HCT116 (cell line): Measurements from ENCODE around the gene RAET1G. TPM values are rescaled to one million over a fixed set of nuclear protein-coding genes. Genes with fewer than 3 reads are reported as not detected.

Experiments
- ATAC-seq: fragments of 200-7000 bp; cut with Tn5 transposase; 2 replicates; pipeline ENCODE4 v1.9.1; 2020; ENCODE audit warnings: mild to moderate bottlenecking, moderate library complexity
- BruUV-seq: library from RNA; stranded (reverse); fragments of 400-500 nt; replicated peaks from 2 replicates; lab custom pipeline; 2021; lab: Mats Ljungman, UMichigan
- CTCF ChIA-PET: fragments of 300-600 bp; sonication (Branson Sonifier 250); formaldehyde crosslinking; loops from one replicate; lab custom pipeline; 2021; ENCODE audit warnings: antibody characterized with exemption; lab: Charles Lee
- POLR2A ChIA-PET: fragments of 300-600, 350-600 bp; sonication (Branson Sonifier 250); formaldehyde crosslinking; loops from one replicate; lab custom pipeline; 2021; ENCODE audit warnings: antibody characterized with exemption; lab: Charles Lee
- RAD21 ChIA-PET, 2 experiments: fragments of 300-600 bp; sonication (Branson Sonifier 250); formaldehyde crosslinking; loops; one replicate each; lab custom pipeline; 2023; ENCODE audit warnings: low total read pairs in 2 of 2; ENCODE audit not compliant: uncharacterized antibody in 2 of 2, unreplicated experiment in 2 of 2, low non-redundant PET in 1 of 2; lab: Charles Lee
- DNase-seq: peaks from one replicate; pipeline ENCODE4 v3.0.0-alpha.2; 2010; ENCODE audit warnings: low read depth, low spot score
- H2AFZ ChIP-seq: fragments of 200-600 bp; shearing (Covaris generic), sonication (generic); 2 replicates; pipeline ENCODE4 v1.6.1; 2017; ENCODE audit warnings: low read depth, mixed run types, mixed read lengths, antibody characterized with exemption, low read length; ENCODE audit not compliant: poor library complexity, severe bottlenecking
- H3K27ac ChIP-seq: 2 replicates; pipeline ENCODE4 v1.5.1; 2012; ENCODE audit warnings: low read depth, low read length
- H3K27me3 ChIP-seq: fragments of 200-600 bp; sonication (generic); 2 replicates; pipeline ENCODE4 v1.6.1; 2016; ENCODE audit warnings: mixed run types, low read length, mixed read lengths; ENCODE audit not compliant: insufficient read depth
- H3K36me3 ChIP-seq, 2 experiments: fragments of 200-500 bp in 1 of 2; fragments of 200-600 bp in 1 of 2; sonication (Bioruptor generic) in 1 of 2; sonication (generic) in 1 of 2; 2 replicates each; pipeline versions ENCODE4 v1.5.1 to v1.6.1; 2014 to 2016; ENCODE audit warnings: low read length in 2 of 2, inconsistent platforms in 1 of 2, mixed read lengths in 1 of 2, mixed run types in 1 of 2; ENCODE audit not compliant: insufficient read depth in 2 of 2, control insufficient read depth in 1 of 2
- H3K4me1 ChIP-seq, 2 experiments: fragments of 200-600 bp in 1 of 2; sonication (generic) in 1 of 2; 2 replicates each; pipeline versions ENCODE4 v1.5.1 to v1.6.1; 2012 to 2017; ENCODE audit warnings: low read length in 2 of 2, inconsistent platforms in 1 of 2, mild to moderate bottlenecking in 1 of 2, mixed read lengths in 1 of 2, mixed run types in 1 of 2, moderate library complexity in 1 of 2; ENCODE audit not compliant: insufficient read depth in 2 of 2, control insufficient read depth in 1 of 2
- H3K4me2 ChIP-seq: fragments of 200-600 bp; sonication (generic); 2 replicates; pipeline ENCODE4 v1.6.1; 2017; ENCODE audit warnings: mixed run types, low read length, mixed read lengths
- H3K4me3 ChIP-seq, 2 experiments: fragments of 200-600 bp in 1 of 2; sonication (generic) in 1 of 2; replicated peaks in 1 of 2; 2 replicates each; pipeline ENCODE4 v1.5.1; 2011 to 2016; ENCODE audit warnings: low read length in 2 of 2, control low read depth in 1 of 2, low read depth in 1 of 2, mild to moderate bottlenecking in 1 of 2, mixed read lengths in 1 of 2, mixed run types in 1 of 2
- H3K79me2 ChIP-seq: fragments of 200-600 bp; sonication (generic); 2 replicates; pipeline ENCODE4 v1.6.1; 2017; ENCODE audit warnings: mild to moderate bottlenecking, mixed run types, low read length, moderate library complexity, mixed read lengths; ENCODE audit not compliant: insufficient read depth
- H3K9ac ChIP-seq: fragments of 200-600 bp; sonication (generic); 2 replicates; pipeline ENCODE4 v1.6.1; 2016; ENCODE audit warnings: low read length, mixed read lengths
- H3K9me2 ChIP-seq: fragments of 200-600 bp; sonication (generic), shearing (Covaris generic); 2 replicates; pipeline ENCODE4 v1.6.1; 2017; ENCODE audit warnings: mixed run types, mild to moderate bottlenecking, moderate library complexity; ENCODE audit not compliant: insufficient read depth
- H3K9me3 ChIP-seq, 2 experiments: fragments of 200-500 bp in 1 of 2; fragments of 200-600 bp in 1 of 2; sonication (Bioruptor generic) in 1 of 2; sonication (generic) in 1 of 2; 2 replicates each; pipeline ENCODE4 v1.6.1; 2014 to 2017; ENCODE audit warnings: low read length in 2 of 2, mixed read lengths in 2 of 2, inconsistent platforms in 1 of 2, low read depth in 1 of 2, mild to moderate bottlenecking in 1 of 2, mixed run types in 1 of 2, moderate library complexity in 1 of 2; ENCODE audit not compliant: control insufficient read depth in 1 of 2, insufficient read depth in 1 of 2
- H4K20me1 ChIP-seq: fragments of 200-600 bp; sonication (generic), shearing (Covaris generic); 2 replicates; pipeline ENCODE4 v1.6.1; 2017; ENCODE audit warnings: mixed run types, mild to moderate bottlenecking, moderate library complexity; ENCODE audit not compliant: insufficient read depth
- CBX3 ChIP-seq: IDR thresholded peaks from 2 replicates; pipeline ENCODE4 v1.6.1; 2012; ENCODE audit warnings: low read depth
- EGR1 ChIP-seq: IDR thresholded peaks from 2 replicates; pipeline ENCODE4 v1.6.1; 2012; ENCODE audit warnings: low read depth
- ELF1 ChIP-seq: IDR thresholded peaks from 2 replicates; pipeline ENCODE4 v1.6.1; 2012; ENCODE audit warnings: low read depth, borderline replicate concordance
- EZH2 ChIP-seq: fragments of 200-600 bp; sonication (generic); IDR thresholded peaks from 2 replicates; pipeline ENCODE4 v1.6.1; 2017; ENCODE audit warnings: antibody characterized with exemption, mixed run types
- EZH2phosphoT487 ChIP-seq: fragments of 200-600 bp; IDR thresholded peaks from 2 replicates; pipeline ENCODE4 v1.6.1; 2018; ENCODE audit warnings: antibody characterized with exemption, borderline replicate concordance
- JUND ChIP-seq: IDR thresholded peaks from 2 replicates; pipeline ENCODE4 v1.6.1; 2012
- POLR2A ChIP-seq: IDR thresholded peaks from 2 replicates; pipeline ENCODE4 v1.7.0; 2011; ENCODE audit warnings: borderline replicate concordance; ENCODE audit not compliant: insufficient read depth, insufficient read length; ENCODE audit errors: extremely low read depth
- POLR2AphosphoS5 ChIP-seq: IDR thresholded peaks from 2 replicates; pipeline ENCODE4 v1.6.1; 2011; ENCODE audit warnings: mild to moderate bottlenecking, low read depth, low read length, moderate library complexity
- RAD21 ChIP-seq: IDR thresholded peaks from 2 replicates; pipeline ENCODE4 v1.6.1; 2012; ENCODE audit warnings: low read depth, mild to moderate bottlenecking
- SIN3A ChIP-seq: IDR thresholded peaks from 2 replicates; pipeline ENCODE4 v1.6.1; 2012; ENCODE audit warnings: low read depth
- SP1 ChIP-seq: IDR thresholded peaks from 2 replicates; pipeline ENCODE4 v1.6.1; 2012; ENCODE audit warnings: low read depth
- SRF ChIP-seq: IDR thresholded peaks from 2 replicates; pipeline ENCODE4 v1.6.1; 2012; ENCODE audit warnings: low read depth
- YY1 ChIP-seq: IDR thresholded peaks from 2 replicates; pipeline ENCODE4 v1.6.1; 2011; ENCODE audit warnings: low read length, low read depth, moderate library complexity, mild to moderate bottlenecking; ENCODE audit not compliant: insufficient replicate concordance; ENCODE audit errors: extremely low read depth
- ZFX ChIP-seq: fragments of 450-650 bp; IDR thresholded peaks from 2 replicates; pipeline ENCODE4 v1.6.1; 2017
- ZNF274 ChIP-seq: fragments of 200-500 bp; sonication (Bioruptor generic); IDR thresholded peaks from 2 replicates; pipeline ENCODE4 v1.6.1; 2014; ENCODE audit warnings: mild to moderate bottlenecking, low read depth, low read length, inconsistent platforms
- intact Hi-C: fragments of 100-400 bp; cut with micrococcal nuclease; formaldehyde crosslinking; loops from 2 replicates; pipeline ENCODE4 v1.10.0; 2022
- total RNA-seq: library from RNA; stranded (reverse); gene quantifications from one replicate; pipeline ENCODE4 v1.2.1, GENCODE V29; 2021; ENCODE audit not compliant: unreplicated experiment
- TF ChIP-seq, protein P1 (sequence below): IDR thresholded peaks from 2 replicates; pipeline ENCODE4 v1.6.1; 2011; ENCODE audit warnings: mild to moderate bottlenecking, low read length, moderate library complexity; ENCODE audit not compliant: insufficient replicate concordance; ENCODE audit errors: extremely low read depth
- TF ChIP-seq, protein P2 (sequence below): IDR thresholded peaks from 2 replicates; pipeline ENCODE4 v1.6.1; 2012
- TF ChIP-seq, protein P3 (sequence below): IDR thresholded peaks from 2 replicates; pipeline ENCODE4 v1.6.1; 2012; ENCODE audit warnings: low read depth
- TF ChIP-seq, protein P4 (sequence below), 3 experiments: fragments of 200-600 bp in 1 of 3; sonication (generic) in 1 of 3; IDR thresholded peaks in 2 of 3; conservative IDR thresholded peaks in 1 of 3; 2 replicates each; pipeline ENCODE4 v1.5.1; 2012 to 2017; ENCODE audit warnings: low read depth in 2 of 3, low read length in 2 of 3, antibody characterized with exemption in 1 of 3, borderline replicate concordance in 1 of 3, control low read depth in 1 of 3, mild to moderate bottlenecking in 1 of 3, mixed read lengths in 1 of 3, mixed run types in 1 of 3, moderate library complexity in 1 of 3; ENCODE audit not compliant: insufficient read depth in 1 of 3

Gene RAET1G
- total RNA-seq, 1 experiment from 2014 or later: 0.37 TPM

DNA sequence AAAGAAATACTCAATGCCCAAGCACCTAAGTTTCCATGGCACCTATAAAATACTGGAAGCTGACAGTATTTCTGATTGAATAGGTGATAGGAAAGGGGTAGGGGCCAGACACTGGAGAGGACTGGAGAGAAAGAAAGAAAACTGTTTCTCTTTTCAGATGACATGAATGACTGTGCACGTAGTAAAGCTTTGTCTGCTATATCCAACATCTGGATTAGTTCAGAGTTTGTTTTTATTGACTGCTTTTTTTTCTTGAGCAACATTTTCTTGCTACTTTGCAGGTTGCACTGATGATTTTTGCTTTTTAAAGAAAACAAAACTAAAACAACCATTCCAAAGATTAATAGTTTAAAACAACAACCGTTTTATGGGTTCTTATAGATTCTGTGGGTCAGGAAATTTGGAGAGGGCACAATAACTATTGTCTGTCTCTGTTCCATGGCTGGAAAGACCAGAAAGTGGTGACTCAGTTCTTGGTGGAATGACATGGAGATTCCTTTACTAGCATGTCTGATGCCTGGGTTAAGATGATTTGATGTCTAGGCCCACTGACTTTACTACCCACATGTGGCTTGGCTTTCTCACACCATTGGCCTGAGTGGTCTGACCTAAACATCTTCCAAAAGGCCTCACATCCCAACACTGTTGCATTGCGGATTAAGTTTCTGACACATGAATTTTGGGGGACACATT is 46.5 kb downstream of the RAET1G start:
- Histone ChIP-seq H3K36me3 (no peaks in the 10 kb centered on the region), H3K4me3 (no peak overlapping the region), H4K20me1 (no peaks in the 10 kb centered on the region), H3K9ac (no peak overlapping the region), H3K9me3 (no peaks in the 10 kb centered on the region; a peak in 1 of 4 replicates), H3K4me2 (no peak overlapping the region), H2AFZ (no peak overlapping the region), H3K4me1 (no peaks in the 10 kb centered on the region), H3K9me2 (no peaks in the 10 kb centered on the region), H3K27me3 (no peaks in the 10 kb centered on the region), H3K27ac (no peak overlapping the region), H3K79me2 (no peaks in the 10 kb centered on the region)
- DNase-seq: no peak
- POLR2A ChIA-PET: no interaction called here
- no peak for ATAC-seq
- RAD21 ChIA-PET: no interaction called here
- TF ChIP-seq JUND: no peak
- TF ChIP-seq, protein P1, sequence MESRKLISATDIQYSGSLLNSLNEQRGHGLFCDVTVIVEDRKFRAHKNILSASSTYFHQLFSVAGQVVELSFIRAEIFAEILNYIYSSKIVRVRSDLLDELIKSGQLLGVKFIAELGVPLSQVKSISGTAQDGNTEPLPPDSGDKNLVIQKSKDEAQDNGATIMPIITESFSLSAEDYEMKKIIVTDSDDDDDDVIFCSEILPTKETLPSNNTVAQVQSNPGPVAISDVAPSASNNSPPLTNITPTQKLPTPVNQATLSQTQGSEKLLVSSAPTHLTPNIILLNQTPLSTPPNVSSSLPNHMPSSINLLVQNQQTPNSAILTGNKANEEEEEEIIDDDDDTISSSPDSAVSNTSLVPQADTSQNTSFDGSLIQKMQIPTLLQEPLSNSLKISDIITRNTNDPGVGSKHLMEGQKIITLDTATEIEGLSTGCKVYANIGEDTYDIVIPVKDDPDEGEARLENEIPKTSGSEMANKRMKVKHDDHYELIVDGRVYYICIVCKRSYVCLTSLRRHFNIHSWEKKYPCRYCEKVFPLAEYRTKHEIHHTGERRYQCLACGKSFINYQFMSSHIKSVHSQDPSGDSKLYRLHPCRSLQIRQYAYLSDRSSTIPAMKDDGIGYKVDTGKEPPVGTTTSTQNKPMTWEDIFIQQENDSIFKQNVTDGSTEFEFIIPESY: no peak
- no peak for TF ChIP-seq CBX3
- no peak for TF ChIP-seq ELF1
- no peak for TF ChIP-seq RAD21
- no peak for TF ChIP-seq EZH2
- TF ChIP-seq ZFX: no peak
- TF ChIP-seq SP1: no peak
- TF ChIP-seq POLR2AphosphoS5: no peak
- TF ChIP-seq, protein P2, sequence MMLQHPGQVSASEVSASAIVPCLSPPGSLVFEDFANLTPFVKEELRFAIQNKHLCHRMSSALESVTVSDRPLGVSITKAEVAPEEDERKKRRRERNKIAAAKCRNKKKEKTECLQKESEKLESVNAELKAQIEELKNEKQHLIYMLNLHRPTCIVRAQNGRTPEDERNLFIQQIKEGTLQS: no peak
- TF ChIP-seq YY1: no peak
- no peak for TF ChIP-seq EGR1
- no peak for TF ChIP-seq POLR2A
- TF ChIP-seq, protein P3, sequence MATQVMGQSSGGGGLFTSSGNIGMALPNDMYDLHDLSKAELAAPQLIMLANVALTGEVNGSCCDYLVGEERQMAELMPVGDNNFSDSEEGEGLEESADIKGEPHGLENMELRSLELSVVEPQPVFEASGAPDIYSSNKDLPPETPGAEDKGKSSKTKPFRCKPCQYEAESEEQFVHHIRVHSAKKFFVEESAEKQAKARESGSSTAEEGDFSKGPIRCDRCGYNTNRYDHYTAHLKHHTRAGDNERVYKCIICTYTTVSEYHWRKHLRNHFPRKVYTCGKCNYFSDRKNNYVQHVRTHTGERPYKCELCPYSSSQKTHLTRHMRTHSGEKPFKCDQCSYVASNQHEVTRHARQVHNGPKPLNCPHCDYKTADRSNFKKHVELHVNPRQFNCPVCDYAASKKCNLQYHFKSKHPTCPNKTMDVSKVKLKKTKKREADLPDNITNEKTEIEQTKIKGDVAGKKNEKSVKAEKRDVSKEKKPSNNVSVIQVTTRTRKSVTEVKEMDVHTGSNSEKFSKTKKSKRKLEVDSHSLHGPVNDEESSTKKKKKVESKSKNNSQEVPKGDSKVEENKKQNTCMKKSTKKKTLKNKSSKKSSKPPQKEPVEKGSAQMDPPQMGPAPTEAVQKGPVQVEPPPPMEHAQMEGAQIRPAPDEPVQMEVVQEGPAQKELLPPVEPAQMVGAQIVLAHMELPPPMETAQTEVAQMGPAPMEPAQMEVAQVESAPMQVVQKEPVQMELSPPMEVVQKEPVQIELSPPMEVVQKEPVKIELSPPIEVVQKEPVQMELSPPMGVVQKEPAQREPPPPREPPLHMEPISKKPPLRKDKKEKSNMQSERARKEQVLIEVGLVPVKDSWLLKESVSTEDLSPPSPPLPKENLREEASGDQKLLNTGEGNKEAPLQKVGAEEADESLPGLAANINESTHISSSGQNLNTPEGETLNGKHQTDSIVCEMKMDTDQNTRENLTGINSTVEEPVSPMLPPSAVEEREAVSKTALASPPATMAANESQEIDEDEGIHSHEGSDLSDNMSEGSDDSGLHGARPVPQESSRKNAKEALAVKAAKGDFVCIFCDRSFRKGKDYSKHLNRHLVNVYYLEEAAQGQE: no peak
- TF ChIP-seq ZNF274: no peak
- no peak for TF ChIP-seq SRF
- TF ChIP-seq SIN3A: no peak
- TF ChIP-seq, protein P4, sequence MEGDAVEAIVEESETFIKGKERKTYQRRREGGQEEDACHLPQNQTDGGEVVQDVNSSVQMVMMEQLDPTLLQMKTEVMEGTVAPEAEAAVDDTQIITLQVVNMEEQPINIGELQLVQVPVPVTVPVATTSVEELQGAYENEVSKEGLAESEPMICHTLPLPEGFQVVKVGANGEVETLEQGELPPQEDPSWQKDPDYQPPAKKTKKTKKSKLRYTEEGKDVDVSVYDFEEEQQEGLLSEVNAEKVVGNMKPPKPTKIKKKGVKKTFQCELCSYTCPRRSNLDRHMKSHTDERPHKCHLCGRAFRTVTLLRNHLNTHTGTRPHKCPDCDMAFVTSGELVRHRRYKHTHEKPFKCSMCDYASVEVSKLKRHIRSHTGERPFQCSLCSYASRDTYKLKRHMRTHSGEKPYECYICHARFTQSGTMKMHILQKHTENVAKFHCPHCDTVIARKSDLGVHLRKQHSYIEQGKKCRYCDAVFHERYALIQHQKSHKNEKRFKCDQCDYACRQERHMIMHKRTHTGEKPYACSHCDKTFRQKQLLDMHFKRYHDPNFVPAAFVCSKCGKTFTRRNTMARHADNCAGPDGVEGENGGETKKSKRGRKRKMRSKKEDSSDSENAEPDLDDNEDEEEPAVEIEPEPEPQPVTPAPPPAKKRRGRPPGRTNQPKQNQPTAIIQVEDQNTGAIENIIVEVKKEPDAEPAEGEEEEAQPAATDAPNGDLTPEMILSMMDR (IDR thresholded peaks at IDR 0.05 in 2 of 3, conservative IDR thresholded peaks at IDR 0.05 in 1 of 3; ENCODE audit: borderline replicate concordance in 1 of 3, insufficient read depth in 1 of 3, low read depth in 2 of 3, low read length in 2 of 3): no peak
- TF ChIP-seq EZH2phosphoT487: no peak
- no TSS peak for BruUV-seq
- CTCF ChIA-PET: no interaction called here
- intact Hi-C loops: no loop called here
